GM12892 (cell line): Measurements from ENCODE around the gene PLEKHM3.

Source experiments
- POLR2A ChIP-seq: IDR thresholded peaks from 2 replicates; pipeline ENCODE4 v1.6.1; 2011; ENCODE audit warnings: low read depth, low read length, control low read depth
- POLR2AphosphoS5 ChIP-seq: IDR thresholded peaks from 2 replicates; pipeline ENCODE4 v1.6.1; 2011; ENCODE audit warnings: low read depth, low read length, control low read depth

- TF ChIP-seq POLR2A (no peak), POLR2AphosphoS5 (no peak)
Observed at GRCh38 chr2:207772081-207772843, 253.1 kb downstream of the PLEKHM3 start.
